ENCODE measurements around the gene RCVRN. TPM values are rescaled to one million over a fixed set of nuclear protein-coding genes. Genes with fewer than 3 reads are reported as not detected.

Gene RCVRN
- total and polyA plus RNA-seq, 8 donors, result 0.18 to 0.75 TPM; not detected in 6

DNA sequence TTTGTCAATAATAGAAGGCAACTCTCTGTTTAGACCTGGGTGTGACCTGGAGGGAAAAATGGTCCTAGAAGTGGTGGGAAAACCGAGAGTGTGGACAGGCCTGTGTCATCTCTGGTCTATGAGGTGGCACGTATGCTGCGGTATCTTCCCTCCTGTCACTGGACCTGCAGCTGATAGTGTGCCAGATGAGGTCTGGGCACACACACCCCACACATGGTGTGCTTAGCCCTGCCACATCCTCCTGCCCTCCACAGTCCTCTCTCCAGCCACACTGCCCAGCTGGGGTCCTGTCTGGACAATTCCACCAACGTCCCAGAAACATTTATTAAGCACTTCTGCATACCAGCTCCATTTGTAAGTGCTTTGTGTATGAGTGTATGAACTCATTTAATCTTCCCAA, 42.1 kb downstream of the RCVRN start:
- Histone ChIP-seq H3K27ac (no peak overlapping the region), H3K27me3 (no peaks in the 10 kb centered on the region), H3K9me3 (peaks cover 0 to 18% (median 8%) of the 10 kb centered on the region in 4 donors), H3K4me1 (no peaks in the 10 kb centered on the region), H3K36me3 (peaks cover 0 to 5% (median 0%) of the 10 kb centered on the region in 4 donors), H3K4me3 (no peak overlapping the region)
- WGBS, 5 donors, result 52 to 72% (median 65%) methylated on average over 4 of the region's 4 CpGs
- no peak for DNase-seq
- TF ChIP-seq POLR2A (IDR thresholded peaks at IDR 0.05), result no peak
- TF ChIP-seq, protein P1, sequence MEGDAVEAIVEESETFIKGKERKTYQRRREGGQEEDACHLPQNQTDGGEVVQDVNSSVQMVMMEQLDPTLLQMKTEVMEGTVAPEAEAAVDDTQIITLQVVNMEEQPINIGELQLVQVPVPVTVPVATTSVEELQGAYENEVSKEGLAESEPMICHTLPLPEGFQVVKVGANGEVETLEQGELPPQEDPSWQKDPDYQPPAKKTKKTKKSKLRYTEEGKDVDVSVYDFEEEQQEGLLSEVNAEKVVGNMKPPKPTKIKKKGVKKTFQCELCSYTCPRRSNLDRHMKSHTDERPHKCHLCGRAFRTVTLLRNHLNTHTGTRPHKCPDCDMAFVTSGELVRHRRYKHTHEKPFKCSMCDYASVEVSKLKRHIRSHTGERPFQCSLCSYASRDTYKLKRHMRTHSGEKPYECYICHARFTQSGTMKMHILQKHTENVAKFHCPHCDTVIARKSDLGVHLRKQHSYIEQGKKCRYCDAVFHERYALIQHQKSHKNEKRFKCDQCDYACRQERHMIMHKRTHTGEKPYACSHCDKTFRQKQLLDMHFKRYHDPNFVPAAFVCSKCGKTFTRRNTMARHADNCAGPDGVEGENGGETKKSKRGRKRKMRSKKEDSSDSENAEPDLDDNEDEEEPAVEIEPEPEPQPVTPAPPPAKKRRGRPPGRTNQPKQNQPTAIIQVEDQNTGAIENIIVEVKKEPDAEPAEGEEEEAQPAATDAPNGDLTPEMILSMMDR (IDR thresholded peaks at IDR 0.05), result no peak
- no peak for TF ChIP-seq POLR2AphosphoS5 (IDR thresholded peaks at IDR 0.05)
- no peak for TF ChIP-seq EP300 (IDR thresholded peaks at IDR 0.05)
- intact Hi-C loops (cut with DNase I; ENCODE audit: low total_unique reads), result no loop called here

DNA sequence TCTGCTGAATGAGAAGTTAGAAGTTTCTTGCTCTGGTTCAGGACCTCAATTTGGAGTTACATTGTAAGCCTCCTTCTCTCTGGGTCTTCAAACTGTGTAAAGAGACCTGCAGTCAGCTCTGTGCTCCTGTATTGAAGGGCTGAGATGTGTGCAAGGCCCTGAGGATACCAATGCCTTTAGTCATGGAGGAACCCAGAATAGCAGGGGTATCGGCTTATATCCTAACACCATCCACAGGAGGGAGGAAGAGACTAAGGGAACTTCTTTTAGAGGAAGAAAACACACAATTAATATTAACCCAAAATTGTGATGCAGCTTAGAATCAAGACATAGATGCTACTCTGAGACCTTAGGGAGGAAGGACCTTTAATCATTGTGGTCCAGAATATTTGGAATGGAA, 42.9 kb downstream of the RCVRN start:
- TF ChIP-seq, protein P1 (IDR thresholded peaks at IDR 0.05), result no peak
- TF ChIP-seq EP300 (IDR thresholded peaks at IDR 0.05) (no peak), POLR2AphosphoS5 (IDR thresholded peaks at IDR 0.05) (no peak), POLR2A (IDR thresholded peaks at IDR 0.05) (no peak)
- 89 to 100% (median 91%) methylated on average over 1 of the region's 1 CpG for WGBS, 5 donors

DNA sequence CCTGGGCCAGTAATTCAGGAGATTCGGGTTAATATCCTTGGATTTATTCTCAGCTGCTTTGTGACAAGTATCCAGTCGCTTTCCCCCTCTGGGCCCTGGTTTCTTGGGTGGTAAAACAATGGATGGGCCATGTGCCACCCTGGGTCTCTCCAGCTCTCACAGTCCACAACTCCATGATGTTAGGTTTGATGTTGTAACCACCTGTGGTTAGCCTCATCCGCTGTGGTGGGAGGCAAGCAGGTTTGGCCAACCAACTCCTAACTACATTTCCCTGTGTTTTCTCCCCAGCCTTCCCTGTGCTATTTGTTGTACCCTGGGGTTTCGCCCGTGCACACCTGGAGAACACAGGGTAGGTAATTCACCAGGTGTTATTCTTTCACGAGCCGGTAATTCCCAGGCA, 44.2 kb downstream of the RCVRN start:
- Histone ChIP-seq H3K36me3 (peaks cover 0 to 5% (median 0%) of the 10 kb centered on the region in 4 donors), H3K4me1 (no peaks in the 10 kb centered on the region), H3K27me3 (no peaks in the 10 kb centered on the region), H3K27ac (no peak overlapping the region), H3K9me3 (peaks cover 0 to 29% (median 12%) of the 10 kb centered on the region in 4 donors), H3K4me3 (no peak overlapping the region)
- intact Hi-C loops (cut with DNase I; ENCODE audit: low total_unique reads), result no loop called here
- DNase-seq, result no peak
- TF ChIP-seq, protein P1 (IDR thresholded peaks at IDR 0.05), result no peak
- TF ChIP-seq EP300 (IDR thresholded peaks at IDR 0.05) (no peak), POLR2A (IDR thresholded peaks at IDR 0.05) (no peak), POLR2AphosphoS5 (IDR thresholded peaks at IDR 0.05) (no peak)
- 71 to 92% (median 88%) methylated on average over 7 of the region's 7 CpGs for WGBS, 5 donors

More for the DNA sequence above, 42.9 kb downstream of the RCVRN start:
- peaks cover 0 to 5% (median 0%) of the 10 kb centered on the region in 4 donors for H3K36me3 ChIP-seq
- no peak overlapping the region for H3K27ac ChIP-seq
- intact Hi-C loops (cut with DNase I; ENCODE audit: low total_unique reads), result no loop called here
- H3K4me1 ChIP-seq, result no peaks in the 10 kb centered on the region
- peaks cover 0 to 25% (median 12%) of the 10 kb centered on the region in 4 donors for H3K9me3 ChIP-seq
- no peaks in the 10 kb centered on the region for H3K27me3 ChIP-seq
- no peak overlapping the region for H3K4me3 ChIP-seq
- no peak for DNase-seq

DNA sequence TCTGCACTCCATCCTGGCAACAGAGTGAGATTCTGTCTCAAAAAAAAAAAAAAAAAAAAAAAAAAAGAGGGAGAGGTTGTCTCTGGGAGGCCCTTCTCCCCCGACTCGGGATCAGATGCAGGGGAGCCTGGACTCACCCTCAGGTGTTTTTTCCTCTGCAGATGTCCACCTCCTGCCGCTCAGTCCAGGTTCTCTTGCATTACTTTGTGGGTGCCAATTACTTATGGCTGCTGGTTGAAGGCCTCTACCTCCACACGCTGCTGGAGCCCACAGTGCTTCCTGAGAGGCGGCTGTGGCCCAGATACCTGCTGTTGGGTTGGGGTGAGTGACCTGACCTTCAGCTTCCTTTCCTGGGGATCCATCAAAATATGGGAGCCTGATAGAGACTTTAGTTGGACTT, 45.3 kb downstream of the RCVRN start:
- 80 to 97% (median 91%) methylated on average over 4 to 5 of the region's 5 CpGs for WGBS, 5 donors
- H3K27me3 ChIP-seq, result no peaks in the 10 kb centered on the region
- H3K4me3 ChIP-seq, result no peak overlapping the region
- H3K4me1 ChIP-seq, result no peaks in the 10 kb centered on the region
- no peak overlapping the region for H3K27ac ChIP-seq
- no peak for DNase-seq
- peaks cover 0 to 29% (median 12%) of the 10 kb centered on the region in 4 donors for H3K9me3 ChIP-seq
- peaks cover 0 to 5% (median 0%) of the 10 kb centered on the region in 4 donors for H3K36me3 ChIP-seq
- no peak for TF ChIP-seq POLR2A (IDR thresholded peaks at IDR 0.05)
- TF ChIP-seq POLR2AphosphoS5 (IDR thresholded peaks at IDR 0.05), result no peak
- no peak for TF ChIP-seq EP300 (IDR thresholded peaks at IDR 0.05)
- TF ChIP-seq, protein P1 (IDR thresholded peaks at IDR 0.05), result no peak
- intact Hi-C loops (cut with DNase I; ENCODE audit: low total_unique reads), result no loop called here
